GM10248 (cell line): ENCODE measurements around the gene LXN.
A peak's percentile ranks its signal among the peaks of the same experiment; 100 is the strongest.

Source experiments
- CTCF ChIA-PET: fragments of 300-600 bp; sonication (Branson Sonifier 250); formaldehyde crosslinking; extraction: SDS; loops from one replicate; lab custom pipeline; 2021; ENCODE audit warnings: antibody characterized with exemption; lab: Yijun Ruan, JAX
- POLR2A ChIA-PET: fragments of 350-650 bp; sonication (Branson Sonifier 250); formaldehyde crosslinking; extraction: SDS; loops from one replicate; lab custom pipeline; 2020; ENCODE audit warnings: antibody characterized with exemption; lab: Yijun Ruan, JAX
- DNase-seq: peaks from one replicate; pipeline ENCODE4 v3.0.0; 2012; ENCODE audit errors: extremely low spot score
- CTCF ChIP-seq: IDR thresholded peaks from 2 replicates; pipeline ENCODE4 v1.5.1; 2012; ENCODE audit warnings: mild to moderate bottlenecking, low read depth; ENCODE audit errors: extremely low read depth, missing control alignments, control extremely low read depth

Gene LXN

GRCh38 chr3:158672215-158673176 lies at the start of gene LXN:
LXN (minus strand) TSS chr3:158672648; CDS start chr3:158672478, 170 bp downstream.
- POLR2A ChIA-PET: interaction anchor here (1.0 kb wide), 1 partner anchor 8 kb away, joined by 3 read pairs; no protein-coding TSS in a partner anchor
- CTCF ChIA-PET: interaction anchor here (0.6 to 7.3 kb wide), 13 partner anchors 9 to 123 kb away, joined by 3 to 76 read pairs (median 4); partner anchors contain the start of gene GFM1
- TF ChIP-seq CTCF: peak; percentile 80
- peak; percentile 93 for DNase-seq

- no peak for DNase-seq
- POLR2A ChIA-PET: no interaction called here
- CTCF ChIA-PET: interaction anchor here (1.0 to 1.7 kb wide), 2 partner anchors 17 to 50 kb away, joined by 3 to 4 read pairs; partner anchors contain the start of gene LXN
- TF ChIP-seq CTCF: no peak
Measured at GRCh38 chr3:158722108-158722507, 49.7 kb upstream of the LXN start.

- ChIA-PET CTCF (interaction anchor here (0.9 to 5.6 kb wide), 3 partner anchors 8 to 71 kb away, joined by 3 to 46 read pairs (median 9); no protein-coding TSS in a partner anchor), POLR2A (no interaction called here)
- no peak for DNase-seq
- TF ChIP-seq CTCF: no peak
Measured at GRCh38 chr3:158718490-158719170, 46.2 kb upstream of the LXN start.

- DNase-seq: no peak
- ChIA-PET CTCF (interaction anchor here (2.6 to 5.6 kb wide), 2 partner anchors 10 to 72 kb away, joined by 9 to 46 read pairs; no protein-coding TSS in a partner anchor), POLR2A (no interaction called here)
- TF ChIP-seq CTCF: no peak
Measured at GRCh38 chr3:158717576-158717975, 45.1 kb upstream of the LXN start.

- DNase-seq: no peak
- TF ChIP-seq CTCF: no peak
- POLR2A ChIA-PET: no interaction called here
- CTCF ChIA-PET: interaction anchor here (0.7 to 2.0 kb wide), 4 partner anchors 9 to 14 kb away, joined by 4 to 22 read pairs (median 6); no protein-coding TSS in a partner anchor
Measured at GRCh38 chr3:158713094-158713499, 40.6 kb upstream of the LXN start.

GRCh38 chr3:158712443-158712842 lies 40.0 kb upstream of the LXN start:
- POLR2A ChIA-PET: no interaction called here
- DNase-seq: no peak
- CTCF ChIA-PET: interaction anchor here (1.5 to 2.0 kb wide), 3 partner anchors 8 to 14 kb away, joined by 4 to 22 read pairs (median 7); no protein-coding TSS in a partner anchor
- TF ChIP-seq CTCF: no peak
